ENCODE measurements around the gene STUB1.
"Not testable (repeated sequence)": the region's sequence is repeated elsewhere in the genome, so short reads cannot be mapped to it uniquely, and the experiment has no call there.

The STUB1 gene

GRCh38 chr16:686459-687260 is 6.5 kb downstream of the STUB1 start:
- TF ChIP-seq CTCF (conservative IDR thresholded peaks at IDR 0.05; ENCODE audit: low read depth, low read length), result no peak
- H3K4me3 ChIP-seq (ENCODE audit: low read depth, low read length), result no peak overlapping the region

GRCh38 chr16:687499-687898 is 7.3 kb downstream of the STUB1 start:
- DNase-seq (ENCODE audit: low read depth), result no peak
- H3K4me3 ChIP-seq (ENCODE audit: low read depth, low read length), result no peak overlapping the region
- TF ChIP-seq CTCF (conservative IDR thresholded peaks at IDR 0.05; ENCODE audit: low read depth, low read length), result no peak

More at GRCh38 chr16:686459-687260, 6.5 kb downstream of the STUB1 start:
- no peak for DNase-seq (ENCODE audit: low read depth)

- DNase-seq (ENCODE audit: low read depth), result no peak
- H3K4me3 ChIP-seq (ENCODE audit: low read depth, low read length), result peak overlapping the region; percentile 84
- TF ChIP-seq CTCF (conservative IDR thresholded peaks at IDR 0.05; ENCODE audit: low read depth, low read length), result no peak
Measured at GRCh38 chr16:689175-689897, 9.1 kb downstream of the STUB1 start.

GRCh38 chr16:691242-691641 is 11.0 kb downstream of the STUB1 start:
- not testable (repeated sequence) for H3K4me3 ChIP-seq (ENCODE audit: low read depth, low read length); DNase-seq (ENCODE audit: low read depth)

- TF ChIP-seq CTCF (conservative IDR thresholded peaks at IDR 0.05; ENCODE audit: low read depth, low read length), result no peak
- DNase-seq (ENCODE audit: low read depth), result no peak
- no peak overlapping the region for H3K4me3 ChIP-seq (ENCODE audit: low read depth, low read length)
Measured at GRCh38 chr16:692356-693108, 12.3 kb downstream of the STUB1 start.

GRCh38 chr16:693364-693763 is 13.2 kb downstream of the STUB1 start:
- no peak overlapping the region for H3K4me3 ChIP-seq (ENCODE audit: low read depth, low read length)
- no peak for TF ChIP-seq CTCF (conservative IDR thresholded peaks at IDR 0.05; ENCODE audit: low read depth, low read length)
- no peak for DNase-seq (ENCODE audit: low read depth)

- no peak overlapping the region for H3K4me3 ChIP-seq (ENCODE audit: low read depth, low read length)
- DNase-seq (ENCODE audit: low read depth), result no peak
- TF ChIP-seq CTCF (conservative IDR thresholded peaks at IDR 0.05; ENCODE audit: low read depth, low read length), result no peak
Measured at GRCh38 chr16:693766-694165, 13.6 kb downstream of the STUB1 start.
